ENCODE results near the gene CAMK2B. TPM values are rescaled to one million over a fixed set of nuclear protein-coding genes. Genes with fewer than 3 reads are reported as not detected.
A peak's percentile ranks its signal among the peaks of the same experiment; 100 is the strongest.
"Not testable (repeated sequence)": the region's sequence is repeated elsewhere in the genome, so short reads cannot be mapped to it uniquely, and the experiment has no call there.

The CAMK2B gene
- total RNA-seq, 1 experiment from 2014 or later = 0.06 TPM

DNA sequence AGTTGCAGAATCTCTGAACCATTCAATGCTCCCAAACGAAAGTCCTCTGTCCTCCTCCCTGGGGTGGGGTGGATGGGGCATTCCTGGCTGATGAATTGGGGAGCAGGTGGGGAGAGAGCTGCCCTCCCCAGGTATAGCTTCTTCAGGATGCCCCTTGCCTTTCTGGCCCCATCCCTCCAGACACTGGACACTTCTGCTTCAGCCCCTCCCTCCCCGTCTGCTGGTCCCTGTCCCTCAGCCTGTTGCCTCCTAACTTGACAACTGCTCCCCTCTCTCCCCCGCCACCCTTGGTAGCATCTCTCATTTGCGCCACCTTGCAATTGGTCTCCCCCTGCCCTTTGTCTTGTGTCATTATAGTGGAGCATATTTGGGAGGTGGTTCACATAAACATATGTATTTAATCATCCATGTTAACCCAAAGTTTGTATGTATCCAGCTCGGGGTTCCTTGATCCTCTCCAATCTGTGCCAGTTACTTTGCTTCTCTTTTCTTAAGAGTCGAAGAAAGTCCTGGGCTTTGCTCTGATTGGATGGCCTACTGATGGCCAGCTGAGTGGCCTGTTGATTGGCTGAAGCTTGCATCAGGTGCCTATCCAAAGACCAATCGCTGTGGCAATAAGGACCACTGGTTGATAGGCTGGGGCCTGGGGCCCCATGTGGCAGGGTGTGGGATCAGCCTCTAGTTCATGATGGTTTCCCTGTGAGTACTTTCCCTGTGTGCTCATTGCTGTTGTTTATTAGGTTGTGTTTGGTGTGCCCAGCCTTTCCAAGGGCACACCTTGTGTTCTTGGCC is 132.2 kb downstream of the CAMK2B start:
- DNase-seq (ENCODE audit: low read depth) = no peak

DNA sequence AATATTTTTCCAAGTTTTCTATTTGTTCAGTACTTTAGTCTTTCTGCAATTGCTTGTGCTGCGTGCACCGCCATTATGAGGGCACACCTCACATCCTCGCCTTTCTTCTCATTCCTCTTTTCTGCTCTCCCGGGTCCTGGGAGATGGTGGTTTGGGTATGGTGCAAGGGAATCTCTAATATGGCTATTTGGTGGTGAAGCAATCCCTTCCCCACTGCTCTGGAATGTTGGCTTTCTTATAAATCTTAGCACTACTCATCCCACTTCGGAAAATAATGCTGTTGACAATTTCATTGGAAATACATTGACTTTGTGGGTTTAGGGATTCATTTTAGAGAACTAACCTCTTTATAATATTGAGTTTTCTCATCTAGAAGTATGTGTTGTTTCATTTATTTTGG is 134.2 kb downstream of the CAMK2B start:
- DNase-seq (ENCODE audit: low read depth) = no peak

DNA sequence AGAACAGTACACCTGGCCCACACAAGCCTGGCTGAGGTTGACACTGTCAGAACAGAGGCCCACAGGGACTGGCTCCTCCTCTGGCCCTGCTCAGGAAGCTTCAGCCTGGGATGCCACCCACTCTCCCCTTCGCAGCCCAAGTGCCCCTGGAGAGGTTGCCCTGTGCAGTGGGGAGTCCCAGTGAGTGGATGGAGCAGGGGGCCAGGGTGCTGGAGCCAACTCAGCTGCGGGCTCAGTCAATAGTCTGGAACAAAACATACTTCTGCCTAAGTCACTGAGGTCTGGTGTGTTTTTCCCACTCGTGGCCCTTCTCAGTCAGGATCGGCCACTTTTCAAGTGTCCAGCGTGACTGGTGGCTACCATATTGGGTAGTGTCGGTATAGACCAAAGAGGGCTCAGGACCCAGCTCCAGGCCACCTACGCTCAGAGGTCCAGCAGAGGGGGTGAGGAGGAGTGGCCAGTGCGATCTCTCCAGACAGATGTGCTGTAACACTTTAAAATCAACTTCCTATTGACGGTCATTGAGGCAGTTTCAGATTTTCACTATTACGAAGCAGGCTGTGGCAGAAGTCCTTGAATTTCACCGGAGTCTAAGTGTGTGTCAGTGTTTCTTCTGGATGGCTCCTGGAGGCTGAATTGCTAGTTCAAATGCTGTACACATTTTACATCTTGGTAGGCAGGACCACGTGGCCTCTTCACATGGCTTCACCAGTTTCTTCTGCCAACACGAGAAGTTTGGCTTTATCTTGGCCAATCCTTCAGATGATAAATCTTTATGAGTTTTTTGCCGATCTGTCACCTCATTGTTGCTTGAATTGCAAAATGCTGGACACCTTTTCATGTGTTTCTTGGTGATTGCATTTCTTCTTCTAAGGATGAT is 135.2 kb downstream of the CAMK2B start:
- DNase-seq (ENCODE audit: low read depth) = no peak

DNA sequence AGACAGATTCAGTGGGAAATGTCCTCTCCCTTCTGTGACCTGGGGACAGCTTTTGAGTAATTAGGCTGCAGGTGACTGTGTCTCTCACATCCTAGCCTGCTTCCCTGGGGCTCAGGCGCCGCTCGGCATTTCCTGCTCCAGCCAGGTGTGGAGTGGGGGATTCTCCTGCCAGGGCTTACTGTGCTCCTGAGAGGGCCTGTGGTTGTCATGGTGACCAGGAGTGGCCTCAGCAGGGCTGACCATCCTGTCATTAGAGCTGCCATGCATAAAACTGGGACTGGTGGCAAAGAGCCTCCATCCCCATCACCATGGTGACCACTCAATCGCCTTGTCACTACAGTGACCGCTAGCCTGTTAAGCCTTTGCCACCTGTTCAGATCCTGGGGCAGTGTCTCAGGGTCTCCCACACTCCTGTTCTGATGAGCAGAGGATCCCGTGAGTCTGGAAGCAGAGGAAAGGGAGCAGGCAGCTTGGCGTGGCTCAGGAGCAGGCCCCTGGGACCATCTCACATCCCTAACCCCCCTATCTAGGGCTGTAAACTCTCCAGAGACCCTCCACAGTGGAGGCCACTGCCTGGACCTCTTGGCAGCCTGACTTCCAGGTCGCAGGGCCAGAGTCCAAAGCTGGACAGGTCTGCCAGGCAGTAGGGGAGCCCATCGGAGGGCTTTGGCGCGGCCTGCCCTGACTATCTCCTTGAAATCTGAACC is 136.0 kb downstream of the CAMK2B start, which contains the start of gene GCK:
GCK (minus strand) TSS at position 154 of the 707 bp plus-strand sequence. CDS start 486 bp downstream, outside the sequence.
- DNase-seq (ENCODE audit: low read depth) = no peak

DNA sequence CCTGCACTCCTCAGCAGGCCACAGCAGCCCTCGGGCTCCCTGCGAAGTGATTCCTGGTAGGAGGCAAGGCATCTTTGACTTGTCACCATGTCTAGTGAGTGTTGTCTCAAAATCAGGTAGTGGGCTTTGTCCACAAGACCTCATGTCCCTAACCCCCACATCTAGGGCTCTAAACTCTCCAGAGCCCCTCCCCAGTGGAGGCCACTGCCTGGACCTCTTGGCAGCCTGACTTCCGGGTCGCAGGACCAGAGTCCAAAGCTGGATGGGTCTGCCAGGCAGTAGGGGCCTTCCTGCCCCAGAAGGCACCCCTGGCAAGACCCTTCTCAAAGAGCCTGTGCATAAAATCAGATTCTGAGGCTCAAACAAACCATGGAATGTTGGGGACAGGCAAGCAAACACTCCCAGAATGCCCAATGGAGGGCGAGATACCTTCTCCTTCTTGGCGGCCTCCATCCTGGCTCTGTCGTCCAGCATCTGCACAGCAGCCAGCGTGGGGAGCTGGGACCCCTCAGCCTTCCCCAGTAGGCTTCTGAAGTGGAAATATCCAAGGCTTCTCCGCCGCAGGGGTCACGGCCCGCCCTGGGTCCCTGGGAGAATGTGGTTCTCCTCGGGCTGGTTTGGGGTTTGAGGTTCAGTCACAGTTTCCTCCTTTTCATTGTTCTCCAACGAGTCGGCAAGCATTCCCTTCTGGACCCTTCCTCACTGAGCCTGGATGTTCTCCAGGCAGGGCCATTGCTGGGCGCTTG is 136.7 kb downstream of the CAMK2B start:
- no peak for DNase-seq (ENCODE audit: low read depth)

DNA sequence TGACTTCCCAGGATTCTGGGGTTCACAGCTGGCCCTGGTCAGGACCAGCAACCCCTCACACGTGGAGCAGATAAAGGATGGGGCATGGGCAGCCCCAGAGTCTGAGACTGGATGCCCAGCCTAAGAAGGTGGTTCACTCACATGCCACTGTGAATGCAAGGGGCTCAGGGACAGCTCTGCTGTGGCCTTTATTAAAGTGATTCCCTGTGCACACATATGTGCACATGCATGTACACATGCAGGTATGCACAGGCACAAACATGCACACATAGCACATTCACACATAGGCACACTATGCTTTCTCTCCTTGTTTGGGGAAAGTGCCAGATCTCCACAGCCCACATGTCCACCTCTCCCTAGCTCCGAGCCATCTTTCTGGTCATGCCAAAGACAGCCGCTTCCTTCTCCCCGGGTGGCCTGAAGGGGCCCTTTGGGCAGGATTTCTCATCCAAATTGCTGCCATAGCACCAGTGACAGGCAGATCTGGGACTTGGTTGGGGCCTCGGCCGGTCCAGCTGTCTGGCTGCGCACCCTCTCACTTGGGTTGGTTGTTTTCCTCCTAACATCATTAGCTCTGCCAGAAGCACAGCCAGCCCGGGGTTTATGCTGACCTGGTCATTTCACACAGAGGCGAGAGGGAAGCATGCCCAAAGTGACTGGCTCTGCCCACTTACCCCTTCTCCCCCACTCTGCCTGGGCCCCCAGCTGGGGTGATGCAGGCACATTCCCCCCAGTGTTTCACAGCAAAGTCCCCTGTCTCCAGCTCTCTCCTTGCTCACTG is 137.6 kb downstream of the CAMK2B start:
- no peak for DNase-seq (ENCODE audit: low read depth)

DNA sequence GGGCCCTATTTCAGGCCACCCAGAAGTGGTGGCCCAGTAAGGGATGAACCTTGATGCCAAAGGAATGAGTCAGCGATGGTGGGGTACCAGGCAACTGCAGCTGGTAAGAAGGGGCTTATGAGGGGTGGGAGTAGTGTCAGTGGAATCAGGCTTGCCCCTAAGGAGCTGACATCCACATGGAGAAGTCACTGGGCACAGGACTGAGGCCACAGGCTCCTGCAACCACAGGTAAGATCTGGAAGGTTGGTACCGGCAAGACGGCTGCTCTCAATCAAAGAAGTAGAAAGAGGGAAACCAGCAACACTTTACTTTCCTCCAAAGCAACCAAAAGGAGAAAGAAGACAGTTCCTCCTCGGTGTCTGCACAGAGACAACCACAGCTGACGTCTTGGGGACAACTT is 138.7 kb downstream of the CAMK2B start:
- no peak for DNase-seq (ENCODE audit: low read depth)

DNA sequence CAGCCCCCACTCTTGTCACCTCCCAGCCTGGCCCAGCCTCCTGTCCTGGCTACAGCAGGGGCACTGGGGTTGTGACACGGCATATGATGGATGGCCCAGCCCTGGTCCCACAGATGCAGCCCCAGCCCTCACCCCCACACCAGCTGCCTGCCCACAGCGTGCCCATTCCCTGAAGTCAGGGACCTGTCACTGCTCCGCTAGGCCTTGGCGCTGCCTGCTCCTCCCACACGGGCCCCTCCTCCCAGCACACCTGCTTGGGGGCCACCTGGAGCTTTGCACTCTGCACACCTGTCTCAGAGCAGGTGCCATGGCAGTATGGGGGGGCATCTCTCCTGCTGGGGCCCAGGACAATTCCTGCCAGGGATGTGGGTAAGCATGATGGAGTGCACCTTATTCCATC is 139.7 kb downstream of the CAMK2B start:
- DNase-seq (ENCODE audit: low read depth) = no peak

DNA sequence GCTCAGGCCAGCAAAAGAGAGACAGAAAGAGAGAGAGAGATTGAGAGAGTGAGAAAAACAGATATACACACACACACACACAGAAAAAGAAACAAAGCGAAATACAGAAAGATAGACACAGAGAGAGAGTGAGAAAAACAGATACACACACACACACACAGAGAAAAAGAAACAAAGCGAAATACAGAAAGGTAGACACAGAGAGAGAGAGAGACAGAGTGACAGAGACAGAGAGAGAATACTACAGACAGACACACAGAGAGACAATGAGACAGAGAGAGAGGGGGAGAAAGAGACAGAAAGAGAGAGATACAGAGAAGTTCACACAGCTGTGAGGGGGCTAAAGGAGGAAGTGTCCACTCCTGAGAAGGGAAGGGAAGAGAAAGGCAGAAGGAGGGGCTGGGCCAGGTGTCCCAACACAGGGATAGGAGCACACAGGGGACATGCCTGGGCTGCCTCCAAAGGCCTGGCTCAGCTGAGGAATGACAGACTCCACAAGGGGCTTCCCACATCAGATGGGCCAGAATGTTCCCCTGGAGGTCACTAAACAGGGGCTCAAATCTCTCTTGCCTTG is 140.4 kb downstream of the CAMK2B start:
- peak; percentile 50 for DNase-seq (ENCODE audit: low read depth)

DNA sequence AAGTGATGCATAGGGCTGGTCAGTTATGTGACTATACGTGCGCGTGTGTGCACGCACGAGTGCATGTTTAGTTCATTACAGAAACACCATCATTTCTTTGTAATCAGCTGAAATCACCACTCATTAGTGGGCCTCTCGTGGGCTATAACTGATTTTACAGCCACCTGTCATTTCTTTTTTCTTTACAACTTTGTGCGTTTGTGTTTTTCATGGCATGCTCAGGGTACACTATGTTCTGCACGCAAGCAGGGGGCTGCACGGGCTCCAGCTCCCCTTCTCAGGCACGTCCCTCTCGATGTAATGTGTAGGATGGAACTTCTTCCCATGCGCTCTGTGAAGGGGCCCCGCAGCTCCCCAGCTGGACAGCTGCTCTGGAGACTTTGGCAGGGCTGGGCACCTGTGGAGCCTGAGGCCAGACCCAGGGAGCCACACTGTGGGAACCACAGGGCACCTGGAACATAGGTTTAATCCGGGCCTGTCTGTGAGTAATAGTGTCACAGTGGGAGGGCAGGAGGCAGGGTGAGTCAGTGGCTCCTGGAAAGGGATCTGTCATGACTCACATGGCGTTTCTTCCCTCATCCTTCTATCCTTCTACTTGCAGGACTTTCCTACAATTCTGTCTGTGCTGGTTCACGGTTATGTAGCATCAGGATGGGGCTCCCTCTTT is 141.1 kb downstream of the CAMK2B start:
- peak; percentile 99 for DNase-seq (ENCODE audit: low read depth)

DNA sequence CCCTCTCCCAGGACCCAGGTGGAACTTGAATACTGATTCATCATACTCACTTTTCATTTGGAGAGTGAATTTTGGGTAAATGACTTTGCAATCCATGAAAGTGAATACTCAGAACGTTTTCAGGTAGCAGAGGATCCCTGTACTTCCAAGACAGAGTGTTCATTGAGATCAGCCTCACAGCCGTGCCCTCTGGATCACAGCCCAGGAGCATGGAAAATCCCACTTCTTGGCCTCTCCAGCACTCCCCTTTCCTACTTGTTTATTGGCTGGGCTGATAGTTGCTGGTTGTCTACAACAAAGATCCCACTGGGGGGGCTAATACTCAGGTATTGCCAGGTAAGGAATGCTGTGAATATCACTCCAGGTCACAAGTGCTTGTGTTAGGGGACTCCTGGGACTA is 142.0 kb downstream of the CAMK2B start:
- DNase-seq (ENCODE audit: low read depth) = no peak

DNA sequence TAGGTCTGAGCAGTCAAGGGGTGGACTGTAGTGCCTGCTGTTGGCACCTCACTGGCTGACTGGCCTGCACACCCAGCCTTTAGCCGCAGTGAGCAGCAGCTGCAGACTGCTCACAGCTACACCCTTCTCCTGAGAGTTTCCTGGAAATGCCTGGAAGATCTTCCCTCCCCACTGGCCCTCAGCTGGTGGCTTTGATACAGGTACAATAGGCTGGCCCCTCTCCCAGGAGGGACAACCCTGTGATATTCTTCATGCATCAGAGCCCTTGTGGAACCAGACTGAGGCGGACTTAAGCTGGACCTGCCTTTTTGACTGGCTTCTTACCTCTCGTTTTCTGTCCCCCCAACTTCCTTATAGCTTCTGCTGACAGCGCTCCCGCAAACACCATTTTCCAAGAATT is 142.6 kb downstream of the CAMK2B start:
- DNase-seq (ENCODE audit: low read depth) = no peak

DNA sequence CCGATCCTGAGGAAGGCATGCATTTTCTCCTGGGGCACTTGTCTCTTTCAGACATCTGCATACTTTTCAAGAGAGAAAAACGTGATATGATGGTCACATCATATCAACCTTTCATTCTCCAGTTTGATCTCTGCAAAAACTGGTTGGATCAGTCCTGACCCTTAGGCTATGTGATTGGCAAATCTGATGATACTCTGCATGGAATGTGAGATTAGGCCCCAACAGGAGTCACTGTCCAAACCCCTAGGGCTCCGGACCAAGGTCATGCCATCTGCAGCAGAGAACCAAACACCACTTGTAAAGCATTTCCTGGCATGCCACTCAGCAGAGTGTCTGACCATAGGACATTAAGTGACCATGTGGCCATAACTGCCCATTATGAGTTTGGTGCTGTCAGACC is 144.8 kb downstream of the CAMK2B start:
- DNase-seq (ENCODE audit: low read depth) = no peak

DNA sequence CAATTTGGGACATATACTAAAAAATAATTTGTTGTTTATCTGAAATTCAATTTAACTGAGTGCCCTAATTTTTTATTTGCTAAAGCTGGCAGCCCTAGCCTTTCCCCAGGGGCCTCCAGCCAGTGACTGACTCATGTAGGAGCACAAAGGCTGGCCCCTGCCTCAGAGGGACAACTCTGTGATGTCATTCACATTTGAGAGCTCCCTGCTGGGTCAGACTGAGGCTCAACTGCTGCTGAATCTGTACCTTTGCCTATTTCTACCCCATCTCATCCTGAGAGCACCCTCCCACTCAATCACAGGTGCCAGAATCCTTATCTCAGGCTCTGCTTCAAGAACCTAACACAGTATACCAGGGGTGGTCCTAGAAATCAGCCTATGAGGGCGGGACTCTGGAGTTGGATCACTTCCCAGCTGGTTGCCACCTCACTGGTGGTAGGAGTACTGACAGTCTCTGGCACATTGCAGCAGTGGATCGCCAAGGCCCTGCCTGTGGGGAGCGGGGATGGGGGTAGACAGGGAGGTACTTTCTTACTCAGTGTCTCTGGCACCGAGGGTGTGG is 147.7 kb downstream of the CAMK2B start:
- peak; percentile 88 for DNase-seq (ENCODE audit: low read depth)

DNA sequence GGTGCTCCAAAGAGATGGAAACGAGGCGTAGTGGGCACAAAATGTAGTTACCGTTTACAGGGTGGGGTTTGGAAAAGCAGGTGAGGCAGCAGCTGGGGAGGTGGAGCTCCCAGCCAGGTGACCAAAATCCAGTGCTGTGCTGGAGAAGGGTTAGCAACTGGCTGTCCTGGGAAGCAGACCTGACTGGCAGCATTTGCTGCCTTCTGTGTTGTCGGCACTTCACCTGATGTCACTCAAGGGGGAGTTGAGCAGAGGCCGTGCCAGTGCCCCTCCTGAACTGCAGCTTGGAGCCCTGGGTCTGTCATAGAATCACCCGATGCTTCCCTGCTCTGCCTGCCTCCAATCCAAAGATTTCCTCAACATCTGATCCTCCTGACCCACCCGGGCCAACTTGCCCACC is 148.9 kb downstream of the CAMK2B start:
- DNase-seq (ENCODE audit: low read depth) = no peak

DNA sequence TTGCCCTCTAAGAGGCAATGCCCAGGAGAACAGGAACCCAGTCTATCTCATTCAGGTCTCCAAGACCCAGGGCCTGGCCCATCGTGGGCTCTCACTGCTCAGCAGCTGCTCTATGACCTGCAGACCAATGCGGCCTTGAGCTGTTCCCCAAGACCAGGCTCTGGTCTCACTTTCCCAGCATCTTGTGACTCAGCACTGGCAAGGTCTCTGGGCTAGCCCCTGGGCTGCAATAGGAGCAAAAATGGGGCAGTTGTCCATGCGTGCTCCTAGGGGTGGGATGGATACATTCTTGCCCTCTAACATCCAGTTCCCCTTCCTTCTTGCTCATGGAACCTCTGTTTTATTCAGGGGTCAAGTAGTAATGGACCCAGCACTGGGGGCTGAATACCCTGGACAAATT is 149.7 kb downstream of the CAMK2B start:
- DNase-seq (ENCODE audit: low read depth) = no peak

DNA sequence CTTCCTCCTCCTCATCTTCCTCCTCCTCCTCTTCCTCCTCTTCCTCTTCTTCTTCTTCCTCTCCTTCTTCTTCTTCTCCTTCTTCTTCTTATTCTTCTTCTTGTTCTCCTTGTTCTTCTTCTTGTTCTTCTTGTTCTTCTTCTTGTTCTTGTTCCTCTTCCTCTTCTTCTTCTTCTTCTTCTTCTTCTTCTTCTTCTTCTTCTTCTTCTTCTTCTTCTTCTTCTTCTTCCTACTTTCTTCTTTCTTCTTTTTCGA is 150.8 kb downstream of the CAMK2B start:
- DNase-seq (ENCODE audit: low read depth) = not testable (repeated sequence)

DNA sequence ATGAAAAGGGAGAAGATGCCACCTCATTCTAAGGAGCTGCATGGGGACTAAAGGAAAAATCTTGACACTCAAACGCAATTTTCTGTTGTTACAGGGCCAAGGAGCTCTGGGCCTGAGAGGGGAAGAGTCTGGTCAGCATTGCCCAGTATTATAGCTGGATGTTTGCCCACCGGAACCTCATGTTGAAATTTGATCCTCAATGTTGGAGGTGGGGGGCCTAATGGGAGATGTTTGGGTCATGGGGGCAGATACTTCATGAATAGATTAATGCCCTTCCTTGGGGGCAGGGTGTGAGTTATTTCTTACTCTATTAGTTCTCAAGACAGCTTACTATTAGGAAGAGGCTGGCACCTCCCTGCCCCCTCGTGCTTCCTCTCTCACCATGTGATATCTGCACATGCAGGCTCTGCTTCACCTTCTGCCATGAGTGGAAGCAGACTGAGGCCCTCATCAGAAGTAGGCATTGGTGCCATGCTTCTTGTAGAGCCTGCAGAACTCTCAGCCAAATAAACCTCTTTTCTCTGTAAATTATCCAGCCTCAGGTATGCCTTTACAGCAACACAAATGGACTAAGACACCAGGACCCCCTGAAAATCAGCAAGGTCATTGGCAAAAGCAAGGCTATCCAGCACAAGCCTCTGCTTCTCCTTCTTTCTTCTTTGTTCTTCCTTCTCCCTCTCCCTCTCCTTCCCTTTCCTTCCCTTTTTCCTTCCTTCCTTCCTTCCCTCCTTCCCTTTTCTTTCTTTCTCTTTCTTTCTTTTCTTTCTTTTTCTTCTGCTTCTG is 151.3 kb downstream of the CAMK2B start:
- DNase-seq (ENCODE audit: low read depth) = no peak
